Measurements from ENCODE around the gene ITPRIPL2.

ITPRIPL2 gene

DNA sequence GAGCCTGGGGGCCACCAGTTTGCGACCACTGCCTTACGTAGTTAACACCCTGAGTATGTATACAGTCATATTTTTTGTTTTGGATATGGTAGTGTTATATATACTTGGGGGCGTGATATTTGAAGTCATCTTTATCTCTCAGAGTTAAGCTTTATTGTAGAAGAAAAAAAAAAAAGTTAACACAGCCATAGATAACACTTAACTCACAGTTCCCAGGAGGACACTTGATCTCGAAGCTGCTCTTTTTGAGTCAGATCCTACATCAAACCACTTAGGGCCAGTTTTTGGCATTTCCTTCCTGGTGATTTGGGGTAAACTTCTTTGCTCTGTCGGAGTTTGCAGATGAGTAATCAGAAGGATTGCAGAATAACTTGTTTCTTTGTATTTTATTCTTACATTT, 5.8 kb downstream of the ITPRIPL2 start:
- DNase-seq (ENCODE audit: low read depth) = no peak

DNA sequence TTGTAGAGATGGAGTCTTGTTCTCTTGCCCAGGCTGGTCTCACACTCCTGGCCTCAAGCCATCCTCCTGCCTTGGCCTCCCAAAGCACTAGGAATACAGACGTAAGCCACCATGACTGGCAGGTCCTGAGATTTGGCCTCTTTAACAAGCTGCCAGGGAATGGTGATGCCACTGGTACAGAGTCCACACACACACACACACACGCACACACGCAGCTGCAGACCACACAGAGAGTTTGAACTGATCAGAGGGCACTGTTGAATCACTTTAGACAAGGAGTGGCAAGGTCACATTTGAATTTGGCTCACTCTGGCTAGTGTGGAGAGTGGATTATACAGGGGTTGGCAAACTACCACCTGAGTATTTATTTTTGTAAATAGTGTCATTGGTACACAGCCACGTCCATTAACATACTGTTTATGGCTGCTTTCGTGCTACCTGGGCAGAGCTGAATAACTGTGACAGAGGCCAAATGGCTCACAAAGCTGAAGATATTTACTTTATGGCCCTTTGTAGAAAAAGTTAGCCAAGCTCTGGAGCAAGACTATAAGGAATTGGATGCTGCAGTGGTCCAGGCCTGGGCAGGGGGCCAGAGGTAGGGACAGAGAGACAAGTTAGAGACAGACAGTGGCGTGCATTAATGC, 9.9 kb downstream of the ITPRIPL2 start:
- DNase-seq (ENCODE audit: low read depth) = no peak

DNA sequence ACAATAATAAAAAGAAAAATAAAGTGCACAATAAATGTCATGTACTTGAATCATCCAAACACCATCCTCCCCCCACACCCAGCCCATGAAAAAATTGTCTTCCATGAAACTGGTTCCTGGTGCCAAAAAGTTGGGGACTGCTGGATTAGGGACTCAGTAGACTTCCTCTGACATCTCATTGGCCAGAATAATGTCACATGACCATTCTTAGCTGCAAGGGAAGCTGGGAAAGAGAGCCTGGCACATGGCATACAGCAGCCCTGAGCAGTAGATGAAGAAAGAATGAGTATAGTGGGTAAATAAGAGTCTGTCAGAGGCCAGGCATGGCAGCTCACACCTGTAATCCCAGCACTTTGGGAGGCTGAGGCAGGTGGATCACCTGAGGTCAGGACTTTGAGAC, 12.5 kb downstream of the ITPRIPL2 start:
- no peak for DNase-seq (ENCODE audit: low read depth)

DNA sequence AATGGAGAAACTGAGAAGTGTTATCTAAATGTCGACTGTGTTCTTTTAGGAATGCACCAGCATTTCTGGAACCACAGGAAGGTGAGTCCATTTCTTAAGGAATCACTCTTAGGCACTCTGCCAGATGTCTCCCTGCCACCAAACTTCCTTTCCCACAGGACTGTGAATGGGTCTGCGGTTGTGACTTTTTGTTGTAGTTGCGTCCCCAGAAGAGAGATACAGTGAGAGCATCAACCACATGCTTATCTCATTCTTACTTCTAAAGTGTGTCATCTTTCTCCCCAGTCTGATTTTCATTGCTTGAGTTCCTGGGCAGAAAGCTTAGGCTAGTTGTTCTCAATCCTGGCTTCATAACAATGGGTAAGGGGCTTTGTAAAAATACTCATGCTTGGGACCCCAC, 13.4 kb downstream of the ITPRIPL2 start:
- DNase-seq (ENCODE audit: low read depth) = no peak

DNA sequence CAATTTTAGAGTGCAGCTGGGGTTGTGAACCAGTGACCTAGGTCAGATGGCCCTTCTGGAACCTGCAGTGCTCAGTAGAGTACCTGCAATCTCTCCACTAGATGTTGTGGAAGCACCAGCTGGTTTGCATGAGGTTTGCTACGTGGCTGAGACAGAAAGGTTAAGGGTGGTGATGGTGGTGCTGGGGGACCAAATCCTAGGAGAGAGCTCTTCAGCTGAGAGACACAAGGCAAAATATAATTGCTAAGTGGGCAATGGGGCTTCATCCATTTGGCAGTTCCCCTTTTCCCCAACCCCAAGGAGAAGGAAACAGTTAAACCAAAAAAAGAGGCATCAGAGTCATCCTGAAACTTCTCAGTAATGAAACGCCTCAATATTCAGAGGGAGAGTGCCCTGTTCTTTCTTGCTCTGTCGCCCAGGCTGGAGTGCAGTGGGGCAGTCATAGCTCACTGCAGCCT, 13.9 kb downstream of the ITPRIPL2 start:
- DNase-seq (ENCODE audit: low read depth) = no peak

DNA sequence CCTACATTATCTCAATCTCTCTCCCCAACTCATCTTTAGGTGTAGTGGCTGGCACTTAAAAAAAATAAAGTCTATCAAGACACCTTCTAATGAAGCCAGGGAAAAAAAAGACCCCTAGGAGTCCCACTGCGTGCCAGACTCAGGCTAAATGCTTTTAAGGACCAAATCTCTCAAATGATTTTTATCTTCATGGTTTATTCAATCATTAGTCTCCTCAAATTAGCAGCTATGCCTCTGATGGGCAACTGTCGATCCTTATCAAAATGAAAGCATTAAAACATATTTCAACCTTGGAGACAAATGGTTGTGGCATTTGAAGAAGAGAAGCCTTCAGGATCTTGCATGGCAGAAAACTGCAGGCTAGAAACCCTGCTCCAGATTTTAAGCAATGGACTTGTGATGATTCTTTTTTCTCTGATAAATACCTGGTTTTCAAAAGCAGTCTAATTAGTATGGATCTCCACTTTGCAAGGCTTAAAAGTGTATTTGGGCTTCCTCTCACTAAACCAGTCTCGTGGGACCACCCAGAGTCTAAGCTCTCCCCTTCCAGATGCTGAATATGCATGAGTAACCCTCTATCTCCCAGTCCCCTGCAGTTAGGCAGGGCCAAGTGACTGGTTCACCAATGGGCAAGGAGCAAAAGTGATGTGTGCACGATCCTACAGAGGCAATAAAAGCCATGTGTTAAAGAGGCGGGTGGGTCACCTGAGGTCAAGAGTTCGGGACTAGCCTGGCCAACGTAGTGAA, 14.9 kb downstream of the ITPRIPL2 start:
- DNase-seq (ENCODE audit: low read depth) = no peak

DNA sequence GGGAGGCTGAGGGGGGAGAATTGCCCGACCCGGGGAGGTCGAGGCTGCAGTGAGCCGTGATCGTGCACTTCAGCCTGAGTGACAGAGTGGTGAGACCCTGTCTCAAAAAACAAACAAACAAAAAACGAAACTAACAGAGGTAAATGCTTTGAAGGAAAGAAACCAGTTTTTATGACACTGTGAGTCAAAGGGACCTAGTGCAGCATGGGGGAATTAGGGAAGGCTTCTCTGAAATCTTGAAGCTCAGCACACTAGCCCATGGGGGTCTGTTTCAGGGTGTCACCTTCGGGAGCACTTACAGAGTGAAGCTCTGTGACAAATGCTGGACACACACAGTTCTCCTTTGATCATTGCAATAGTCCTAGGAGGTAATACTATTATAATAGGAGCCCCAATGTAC, 16.6 kb downstream of the ITPRIPL2 start:
- DNase-seq (ENCODE audit: low read depth) = no peak

DNA sequence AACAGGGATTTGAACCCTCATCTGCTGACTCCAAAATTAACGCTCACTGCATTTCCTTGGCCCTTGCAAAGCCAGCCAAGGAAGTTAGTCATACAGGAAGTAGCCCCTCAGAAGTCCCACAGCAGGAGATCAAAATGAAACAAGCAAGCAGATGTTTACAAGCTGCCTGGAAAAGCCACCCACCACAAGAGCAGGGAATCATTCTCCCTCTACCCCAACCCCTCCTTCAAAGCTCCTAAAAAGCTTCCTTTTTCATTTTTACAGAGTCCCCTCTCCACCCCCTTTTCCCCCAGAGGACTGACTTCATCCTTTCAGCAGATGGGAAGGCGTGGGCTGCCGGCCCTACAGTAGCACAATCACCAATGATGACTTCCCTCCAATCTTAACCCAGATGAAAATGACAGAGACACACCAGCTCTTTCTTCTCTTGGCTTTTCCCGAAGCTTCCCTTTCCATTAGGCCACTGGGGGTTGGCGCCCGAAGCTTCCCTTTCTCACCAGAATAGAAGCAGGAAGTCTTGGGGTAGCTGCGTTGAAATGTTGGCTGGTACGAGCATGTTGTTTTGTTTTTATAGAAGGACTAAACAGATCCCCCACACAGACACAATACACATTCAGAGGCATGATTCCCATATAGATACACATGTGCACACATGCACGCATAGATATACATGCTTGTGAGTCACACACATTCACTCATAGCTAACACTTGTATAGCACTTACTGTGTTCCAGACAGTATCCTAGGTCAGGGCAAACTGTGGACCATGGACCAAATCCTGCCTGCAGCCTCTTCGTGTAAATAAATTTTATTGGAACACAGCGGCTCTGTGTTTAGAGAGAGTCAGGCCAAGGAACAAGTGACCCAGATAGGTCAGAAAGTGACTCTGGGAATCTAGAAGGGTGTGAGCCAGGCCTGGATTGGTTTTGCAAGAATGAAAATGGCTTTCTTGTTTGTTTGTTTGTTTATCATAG, 17.4 kb downstream of the ITPRIPL2 start:
- DNase-seq (ENCODE audit: low read depth) = no peak

DNA sequence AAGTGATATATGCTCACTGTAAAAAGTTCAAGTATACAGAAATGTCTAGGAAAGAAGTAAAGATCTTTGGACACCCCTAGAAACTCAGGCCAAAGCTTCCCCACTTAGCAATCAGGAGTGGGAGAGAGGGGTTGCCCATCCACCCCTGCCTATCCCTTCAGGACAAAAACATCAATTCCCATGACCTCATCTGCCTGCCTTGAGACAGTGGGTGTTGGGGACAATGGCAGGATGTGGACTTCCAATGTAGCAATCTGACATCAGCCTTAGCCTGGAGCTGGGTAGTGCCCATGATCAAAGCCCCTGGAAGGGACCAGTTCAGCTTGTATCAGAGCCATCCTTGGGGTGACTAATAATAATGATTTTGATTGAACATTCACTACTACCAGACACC, 18.1 kb downstream of the ITPRIPL2 start:
- no peak for DNase-seq (ENCODE audit: low read depth)

DNA sequence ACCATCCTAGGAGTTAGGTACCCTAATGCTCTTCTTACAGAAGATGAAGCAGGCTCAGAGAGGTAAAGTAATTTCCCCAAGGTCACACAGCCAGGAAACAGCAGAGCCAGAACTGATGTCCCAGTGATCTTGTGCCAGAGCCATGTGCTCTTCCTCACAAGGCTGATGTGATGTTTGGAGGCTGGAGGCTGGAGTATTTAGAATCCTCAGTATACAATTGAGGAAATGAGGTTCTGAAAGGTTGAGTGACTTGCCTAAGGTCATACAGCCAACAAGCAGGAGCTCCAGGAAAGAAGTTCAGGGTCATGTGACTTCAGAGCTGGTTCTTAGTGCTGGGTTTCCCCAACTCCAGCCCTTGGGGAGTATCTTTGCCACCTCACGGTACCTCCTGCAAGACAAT, 18.5 kb downstream of the ITPRIPL2 start:
- DNase-seq (ENCODE audit: low read depth) = no peak

DNA sequence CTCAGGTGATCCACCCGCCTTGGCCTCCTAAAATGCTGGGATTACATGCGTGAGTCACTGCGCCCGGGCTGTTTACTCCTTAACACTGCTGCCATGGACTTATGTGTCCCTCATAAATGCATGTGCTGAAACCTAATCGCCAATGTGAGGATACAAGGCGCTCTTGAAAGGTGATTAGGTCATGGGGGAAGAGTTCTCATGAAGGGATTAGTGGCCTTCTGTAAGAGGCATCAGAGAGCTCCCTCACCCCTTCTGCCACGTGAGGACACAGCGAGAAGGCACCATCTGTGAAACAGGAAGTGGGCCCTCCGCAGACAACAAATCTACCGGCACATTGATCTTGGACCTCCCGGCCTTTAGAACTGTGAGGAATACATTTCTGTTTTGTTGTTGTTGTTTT, 19.1 kb downstream of the ITPRIPL2 start:
- DNase-seq (ENCODE audit: low read depth) = no peak

DNA sequence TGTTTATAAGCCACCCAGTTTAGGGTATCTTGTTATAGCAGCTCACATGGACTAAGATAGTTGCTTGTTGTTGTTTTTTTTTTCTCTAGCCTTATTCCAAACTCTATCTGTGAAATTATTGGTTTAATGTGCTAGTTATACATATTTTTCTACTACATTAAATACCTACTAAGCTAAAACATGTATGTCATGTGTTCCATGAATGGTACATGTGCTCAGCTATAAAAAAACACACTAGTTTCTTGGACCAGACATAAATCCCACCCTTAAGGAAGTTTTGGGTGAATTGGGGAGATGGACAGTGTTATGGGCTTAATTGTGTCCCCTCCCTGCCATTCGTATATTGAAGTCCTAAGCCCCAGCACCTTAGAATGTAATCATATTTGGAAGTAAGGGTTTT, 19.8 kb downstream of the ITPRIPL2 start:
- DNase-seq (ENCODE audit: low read depth) = no peak

DNA sequence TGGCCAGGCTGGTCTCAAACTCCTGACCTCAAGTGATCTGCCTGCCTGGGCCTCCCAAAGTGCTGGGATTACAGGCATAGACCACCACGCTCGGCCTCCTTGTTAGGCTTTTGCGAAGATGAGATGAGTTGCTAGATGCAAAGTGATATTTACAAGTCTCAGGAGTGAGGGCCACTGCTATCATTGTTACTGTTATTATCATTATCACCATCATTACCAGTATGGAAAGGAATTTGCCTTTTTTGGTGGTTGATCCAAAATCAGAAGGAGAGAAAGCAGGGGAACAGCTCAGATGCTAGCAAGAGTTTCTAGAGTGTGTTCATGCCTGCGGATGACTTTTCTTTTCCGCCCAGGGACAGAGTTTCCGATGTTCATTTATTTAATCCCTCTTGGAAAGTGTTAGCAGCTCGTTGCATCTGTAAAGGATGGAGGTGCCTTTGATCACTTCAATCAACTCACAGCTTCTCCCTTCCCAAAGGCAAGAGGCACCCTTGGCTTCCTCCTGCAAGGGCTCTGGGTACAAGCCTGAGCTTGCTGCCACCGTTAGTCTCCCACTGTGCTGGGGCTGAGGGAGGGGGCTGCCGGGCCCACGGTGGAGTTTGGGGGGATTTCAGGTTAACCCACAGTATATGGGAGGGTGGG, 21.6 kb downstream of the ITPRIPL2 start:
- DNase-seq (ENCODE audit: low read depth) = no peak

DNA sequence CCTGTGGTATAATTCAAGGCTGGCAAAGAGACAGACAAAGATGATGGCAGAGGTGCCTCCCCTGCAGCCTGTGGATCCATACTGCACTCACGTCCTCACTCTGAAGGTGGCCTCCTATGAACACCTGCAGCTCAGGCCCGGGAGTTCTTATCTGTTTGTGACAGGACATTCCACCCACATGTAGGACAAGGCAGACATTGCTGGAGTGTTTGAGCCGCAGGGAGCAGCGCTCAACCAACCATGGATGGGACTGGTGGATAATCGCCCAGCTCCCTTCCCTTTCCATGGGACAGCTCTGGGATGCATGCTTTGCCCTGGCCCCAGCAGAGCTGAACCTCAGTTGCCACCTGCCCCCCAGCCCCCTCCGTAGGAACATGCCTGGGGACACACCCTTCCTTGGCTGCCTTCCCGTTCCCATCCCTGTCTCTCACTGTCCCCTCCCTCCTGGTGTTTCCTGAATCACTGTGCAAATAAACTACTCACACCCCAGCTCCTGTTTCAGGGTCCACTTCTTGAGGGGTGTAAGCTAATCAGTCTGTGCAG, 22.2 kb downstream of the ITPRIPL2 start:
- DNase-seq (ENCODE audit: low read depth) = no peak

DNA sequence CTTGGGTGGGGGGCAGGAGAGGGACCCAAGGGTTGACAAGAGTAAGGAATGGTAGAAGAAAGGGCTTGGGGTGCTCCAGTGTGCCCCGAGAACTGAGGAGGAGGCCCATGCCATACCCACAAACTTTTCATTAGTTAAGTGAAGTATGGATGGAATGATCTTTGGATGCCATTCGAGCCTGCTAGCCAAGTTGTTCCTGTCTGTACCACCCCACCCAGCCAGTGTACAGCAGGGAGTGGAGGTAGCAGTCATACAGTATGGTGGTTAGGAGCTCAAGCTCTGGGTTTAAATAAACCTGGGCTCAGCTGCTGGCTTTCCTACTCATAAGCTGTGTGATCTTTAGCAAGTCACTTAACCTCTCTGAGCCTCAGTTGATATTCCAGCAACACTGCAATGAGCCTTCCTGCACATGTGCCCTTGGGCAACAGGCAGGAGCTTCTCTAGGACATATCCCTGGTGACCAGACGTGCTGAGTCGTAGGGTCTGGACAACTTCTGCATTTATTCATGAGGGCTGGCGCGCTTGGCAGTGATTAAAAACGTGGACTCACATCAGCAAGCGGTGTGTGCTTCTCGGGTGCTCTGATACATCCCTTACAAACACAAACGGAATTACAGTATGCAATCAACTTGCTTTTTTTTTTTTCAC, 22.9 kb downstream of the ITPRIPL2 start:
- no peak for DNase-seq (ENCODE audit: low read depth)

DNA sequence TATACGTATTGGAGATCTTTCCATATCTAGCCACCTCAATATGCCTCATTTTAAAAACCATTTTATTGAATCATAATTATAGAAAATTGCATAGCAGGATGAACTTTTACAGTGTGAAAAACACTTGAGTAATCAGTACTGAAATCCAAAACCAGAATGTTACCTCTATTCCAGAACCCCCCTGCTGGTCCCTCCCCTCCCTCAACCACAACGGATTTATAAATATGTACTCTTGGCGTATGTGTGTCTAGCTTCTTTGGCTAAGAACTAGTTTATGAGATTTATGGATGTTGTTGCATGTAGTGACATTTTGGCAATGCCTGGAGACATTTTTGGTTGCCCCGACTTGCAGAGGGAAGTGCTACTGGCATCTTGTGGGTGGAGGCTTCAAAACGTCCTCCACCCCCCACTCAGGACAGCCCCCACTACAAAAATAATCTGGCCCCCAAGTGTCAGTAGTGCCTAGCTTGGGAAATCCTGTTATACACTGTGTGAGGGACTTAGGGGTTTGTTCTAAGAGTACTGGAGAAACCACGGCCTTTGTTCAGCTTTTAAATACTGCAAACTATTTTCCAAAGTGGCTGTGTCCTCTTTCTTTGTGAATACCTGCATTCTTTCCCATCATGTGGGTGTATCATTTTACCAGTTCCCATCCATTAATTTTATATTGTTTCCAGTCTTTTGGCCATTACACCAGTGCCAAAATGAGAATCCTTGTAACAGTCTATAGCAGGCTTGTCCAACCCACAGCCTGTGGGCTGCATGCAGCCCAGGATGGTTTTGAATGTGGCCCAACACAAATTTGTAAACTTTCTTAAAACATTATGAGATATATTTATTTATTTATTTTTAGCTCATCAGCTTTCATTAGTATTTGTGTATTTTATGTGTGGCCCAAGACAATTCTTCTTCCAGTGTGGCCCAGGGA, 23.7 kb downstream of the ITPRIPL2 start:
- DNase-seq (ENCODE audit: low read depth) = no peak

DNA sequence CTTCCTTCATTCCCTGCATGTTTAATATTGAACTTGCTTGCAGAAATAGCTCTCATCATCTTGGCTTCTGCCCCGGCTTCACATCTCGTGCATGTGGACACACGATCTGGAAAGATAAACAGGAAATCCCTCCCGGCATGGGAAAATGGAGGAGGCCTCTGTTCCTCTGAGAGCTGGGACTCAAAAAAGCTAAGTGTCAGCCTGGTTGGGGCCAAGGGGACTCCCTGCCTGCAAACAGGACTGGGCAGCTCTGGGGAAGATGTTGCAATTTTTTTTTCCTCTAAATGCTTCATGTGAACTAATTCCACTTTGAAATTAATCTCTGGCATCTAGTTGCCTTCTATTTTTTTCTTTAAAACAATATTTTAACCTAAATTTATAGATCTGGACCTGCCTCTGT, 24.8 kb downstream of the ITPRIPL2 start:
- DNase-seq (ENCODE audit: low read depth) = no peak

DNA sequence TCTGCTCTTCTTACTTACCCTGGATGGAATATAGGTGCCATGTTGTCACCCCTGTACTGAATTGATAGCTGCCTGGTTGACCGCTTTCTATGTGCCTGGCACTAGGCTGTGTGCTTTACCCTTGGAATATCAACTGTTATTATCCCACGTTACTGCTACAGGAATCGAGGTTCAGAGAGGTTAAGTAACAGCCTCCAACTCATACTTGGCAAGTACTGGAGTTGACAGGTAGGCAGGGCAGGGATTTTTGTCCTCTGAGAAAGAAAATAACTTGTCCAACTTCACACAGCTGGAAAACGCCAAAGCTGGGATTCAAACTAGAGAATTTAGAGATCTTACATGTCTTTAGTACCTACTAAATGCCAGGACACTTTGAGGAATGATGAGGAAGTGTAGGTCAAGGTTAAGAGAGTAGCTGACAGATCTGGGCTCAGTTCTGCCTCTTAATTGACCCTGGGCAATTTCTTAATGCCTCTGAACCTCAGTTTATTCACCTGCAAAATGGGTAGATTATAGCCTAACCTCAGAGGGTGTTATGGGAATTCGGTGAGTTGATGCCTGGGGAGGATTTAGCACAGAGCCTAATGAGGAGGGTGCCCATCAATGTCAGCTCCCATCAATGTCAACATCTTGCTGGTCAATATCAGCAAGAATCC, 25.8 kb downstream of the ITPRIPL2 start:
- DNase-seq (ENCODE audit: low read depth) = no peak

DNA sequence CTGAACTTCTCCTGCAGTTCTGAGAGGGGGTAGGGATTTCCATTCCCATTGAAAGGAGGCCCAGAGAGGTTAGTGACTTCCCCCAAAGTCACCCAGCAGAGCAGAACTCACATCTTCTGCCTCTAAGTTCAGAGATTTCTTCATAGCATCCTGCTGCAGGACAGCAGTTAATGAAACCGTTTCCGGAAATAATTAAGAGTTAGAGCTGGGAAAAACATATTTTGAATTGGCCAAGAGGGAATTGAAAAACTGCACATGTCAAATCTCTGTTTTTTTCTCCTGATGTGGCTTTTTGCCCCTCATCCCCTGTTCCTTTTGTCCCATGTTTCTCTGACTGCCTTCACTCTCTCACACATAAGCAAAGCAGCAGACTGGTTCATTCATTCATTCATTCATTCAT, 26.6 kb downstream of the ITPRIPL2 start:
- DNase-seq (ENCODE audit: low read depth) = no peak
